ENCODE measurements around the gene UTS2R.
"Not testable (repeated sequence)": the region's sequence is repeated elsewhere in the genome, so short reads cannot be mapped to it uniquely, and the experiment has no call there.

Gene UTS2R

DNA sequence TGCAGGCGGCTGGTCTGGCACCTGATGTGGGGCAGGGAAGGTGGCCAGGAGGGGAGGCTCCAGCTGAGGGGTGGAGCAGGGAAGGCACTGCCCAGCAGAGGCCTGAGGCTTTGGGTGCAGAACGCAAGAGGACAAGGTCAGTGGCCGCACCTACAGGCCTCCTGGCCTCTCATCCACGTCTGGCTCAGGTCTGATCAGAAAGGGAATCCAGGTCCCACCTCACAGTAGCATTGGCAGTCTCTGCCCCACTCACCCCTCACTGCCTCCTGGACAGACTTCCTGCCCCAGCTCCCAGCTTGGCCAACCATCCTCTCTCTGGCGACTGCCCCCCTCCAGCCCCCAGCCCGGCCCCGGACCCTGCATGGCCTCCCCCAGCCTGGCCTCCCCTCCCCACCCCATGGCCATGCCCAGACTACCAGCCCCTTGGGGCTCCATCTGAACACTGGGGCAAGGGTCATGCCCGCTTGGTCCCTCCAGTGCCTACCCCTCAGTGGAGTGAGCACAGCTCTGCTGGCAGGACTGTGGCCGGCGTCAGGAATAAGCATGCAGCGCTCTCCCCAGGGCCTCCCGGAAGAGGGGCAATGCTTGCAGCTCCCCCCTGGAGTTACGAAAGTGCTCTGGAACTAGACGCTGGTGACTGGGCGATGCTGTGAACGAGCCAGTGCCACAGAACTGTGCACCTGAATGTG is 4.6 kb downstream of the UTS2R start:
- peak in 1 of 5 donors; percentile 11 for DNase-seq

- not testable (repeated sequence) for DNase-seq
Measured at GRCh38 chr17:82377294-82377693, 5.7 kb downstream of the UTS2R start.

DNA sequence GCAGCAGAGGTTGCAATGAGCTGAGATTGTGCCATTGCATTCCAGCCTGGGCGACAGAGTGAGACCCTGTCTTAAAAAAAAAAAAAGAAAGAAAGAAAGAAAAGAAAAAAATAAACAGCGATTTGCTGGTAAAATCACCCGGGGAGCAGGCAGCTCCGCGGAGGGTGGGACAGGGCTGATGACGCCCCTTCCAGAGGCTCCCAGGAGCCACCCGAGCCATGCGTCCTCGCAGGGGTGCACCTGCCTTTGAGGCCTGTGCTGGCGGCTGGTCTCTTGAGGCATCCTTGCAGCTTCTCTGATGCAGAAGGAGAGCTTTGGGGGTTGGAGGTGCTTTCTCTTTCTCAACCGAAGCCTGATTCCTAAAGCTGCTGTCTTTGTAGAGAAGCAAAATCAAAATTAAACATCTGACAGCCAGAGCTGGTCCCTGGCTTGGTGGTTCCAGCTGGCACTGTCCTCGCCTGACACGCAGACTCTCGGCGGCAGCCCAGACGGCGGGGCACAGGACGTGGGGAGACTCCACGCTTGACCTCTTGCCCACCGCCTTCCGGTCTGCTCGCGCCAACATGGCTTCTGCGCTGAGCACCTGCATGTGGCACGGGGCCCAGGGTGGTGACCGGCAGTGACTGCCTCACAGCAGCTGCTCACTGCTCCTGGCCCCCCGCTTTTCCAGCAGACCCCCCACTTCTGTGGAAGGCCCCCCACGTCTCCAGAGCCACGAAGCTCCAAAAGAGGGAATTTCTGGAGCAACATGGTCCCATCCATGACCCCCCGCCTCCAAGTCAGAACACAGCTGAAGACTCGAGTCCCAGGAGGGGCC is 6.6 kb downstream of the UTS2R start:
- no peak for DNase-seq

- no peak for DNase-seq
Measured at GRCh38 chr17:82378741-82379021, 7.1 kb downstream of the UTS2R start.

- no peak for DNase-seq
Measured at GRCh38 chr17:82380860-82381702, 9.5 kb downstream of the UTS2R start.

GRCh38 chr17:82381703-82382009 is 10.1 kb downstream of the UTS2R start:
- DNase-seq, result not testable (repeated sequence)

- not testable (repeated sequence) for DNase-seq
Measured at GRCh38 chr17:82382220-82382932, 10.8 kb downstream of the UTS2R start.

DNA sequence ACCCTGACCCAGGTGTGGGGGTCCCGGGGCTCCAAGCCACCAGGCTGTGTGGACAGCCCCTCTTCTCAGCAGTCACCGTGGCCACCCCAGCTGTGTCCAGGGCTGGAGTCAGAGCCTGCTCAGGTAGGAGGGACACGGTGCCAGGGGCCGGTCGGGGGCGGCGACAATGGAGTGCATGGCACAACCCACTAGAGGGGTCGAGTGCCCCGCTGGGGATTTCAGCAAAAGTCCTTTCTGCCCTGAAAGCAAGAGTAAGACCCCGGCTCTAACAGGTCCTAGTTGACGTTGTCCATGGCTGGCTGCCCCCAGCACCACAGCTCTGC is 11.3 kb downstream of the UTS2R start:
- DNase-seq, result no peak

GRCh38 chr17:82383411-82383810 is 11.8 kb downstream of the UTS2R start:
- DNase-seq, result no peak

- DNase-seq, result no peak
Measured at GRCh38 chr17:82384051-82384729, 12.6 kb downstream of the UTS2R start.

GRCh38 chr17:82384730-82385481 is 13.3 kb downstream of the UTS2R start:
- no peak for DNase-seq

- DNase-seq, result no peak
Measured at GRCh38 chr17:82385559-82386254, 14.1 kb downstream of the UTS2R start.

DNA sequence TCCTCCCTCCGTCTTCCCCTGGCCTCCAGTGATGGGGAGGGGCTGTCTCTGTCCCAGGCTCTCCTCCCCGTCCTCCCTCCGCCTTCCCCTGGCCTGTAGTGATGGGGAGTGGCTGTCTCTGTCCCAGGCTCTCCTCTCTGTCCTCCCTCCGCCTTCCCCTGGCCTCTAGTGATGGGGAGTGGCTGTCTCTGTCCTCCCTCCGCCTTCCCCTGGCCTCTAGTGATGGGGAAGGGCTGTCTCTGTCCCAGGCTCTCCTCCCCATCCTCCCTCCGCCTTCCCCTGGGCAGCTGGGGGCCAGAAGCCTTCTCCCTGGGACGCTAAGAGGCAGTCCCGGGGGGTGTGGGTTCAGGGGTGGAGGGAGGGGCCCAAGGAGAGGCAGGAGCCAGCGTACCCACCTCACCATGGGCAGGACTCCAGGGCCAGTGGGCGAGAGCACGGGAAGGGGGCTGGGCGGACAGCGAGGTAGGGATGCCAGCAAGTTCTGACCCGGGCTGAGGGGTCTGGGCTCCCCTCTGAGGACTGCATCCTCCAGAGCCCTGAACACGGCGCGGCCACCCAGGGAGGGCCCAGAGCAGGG is 14.8 kb downstream of the UTS2R start:
- no peak for DNase-seq

DNA sequence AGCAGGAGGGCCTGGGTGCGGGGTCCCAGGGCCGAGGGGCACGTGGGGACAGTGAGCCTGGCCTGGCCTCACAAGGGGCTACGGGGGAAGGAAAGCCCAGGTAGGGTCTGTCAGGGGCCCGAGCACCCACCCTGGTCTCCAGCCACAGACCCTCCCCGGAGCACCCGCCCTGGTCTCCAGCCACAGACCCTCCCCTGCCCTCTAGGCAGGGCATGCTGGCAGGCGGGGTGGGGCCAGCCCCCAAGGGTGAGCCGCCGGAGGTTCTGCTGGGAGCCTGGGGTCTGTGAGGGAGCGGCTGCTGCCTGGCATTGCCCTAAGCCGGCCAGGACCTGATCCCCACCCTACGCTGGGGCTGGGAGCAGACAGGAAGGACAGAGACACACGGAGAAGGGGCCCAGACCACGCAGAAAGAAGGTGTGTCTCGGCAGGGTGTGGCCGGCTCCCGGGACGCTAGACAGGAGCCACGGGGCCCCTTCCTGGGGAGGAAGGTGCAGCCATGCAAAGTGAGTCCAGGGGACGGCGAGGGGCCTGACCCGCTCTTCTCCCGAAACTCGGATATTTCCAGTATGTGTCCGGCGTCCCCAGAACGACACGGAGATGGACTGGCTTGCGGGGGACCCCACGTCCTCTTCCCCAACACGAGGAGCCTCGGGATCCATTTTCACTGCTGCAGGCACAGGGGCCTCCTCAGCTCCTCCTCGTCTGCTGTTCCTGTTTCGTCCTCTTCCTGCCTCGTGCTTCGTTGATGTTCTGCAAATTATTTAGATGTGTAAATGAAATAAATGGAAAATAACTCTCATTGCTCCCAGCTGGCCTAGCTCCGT is 15.5 kb downstream of the UTS2R start:
- no peak for DNase-seq

DNA sequence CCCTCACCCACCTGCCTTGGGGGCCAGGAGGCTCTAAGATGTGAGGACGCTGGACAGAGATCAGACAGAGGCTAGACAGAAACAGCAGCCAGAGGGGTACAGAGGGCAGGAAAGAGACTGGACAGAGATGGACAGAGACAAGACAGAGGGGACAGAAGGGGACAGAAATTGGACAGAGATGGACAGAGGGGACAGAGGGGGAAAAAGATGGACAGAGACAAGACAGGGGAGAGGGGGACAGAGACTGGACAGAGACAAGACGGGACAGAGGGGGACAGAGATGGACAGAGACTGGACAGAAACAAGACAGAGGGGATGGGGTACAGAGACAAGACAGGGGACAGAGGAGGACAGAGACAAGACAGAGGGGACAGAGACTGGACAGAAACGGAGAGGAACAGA is 16.1 kb downstream of the UTS2R start:
- DNase-seq, result no peak

GRCh38 chr17:82388223-82388921 is 16.8 kb downstream of the UTS2R start:
- no peak for DNase-seq

DNA sequence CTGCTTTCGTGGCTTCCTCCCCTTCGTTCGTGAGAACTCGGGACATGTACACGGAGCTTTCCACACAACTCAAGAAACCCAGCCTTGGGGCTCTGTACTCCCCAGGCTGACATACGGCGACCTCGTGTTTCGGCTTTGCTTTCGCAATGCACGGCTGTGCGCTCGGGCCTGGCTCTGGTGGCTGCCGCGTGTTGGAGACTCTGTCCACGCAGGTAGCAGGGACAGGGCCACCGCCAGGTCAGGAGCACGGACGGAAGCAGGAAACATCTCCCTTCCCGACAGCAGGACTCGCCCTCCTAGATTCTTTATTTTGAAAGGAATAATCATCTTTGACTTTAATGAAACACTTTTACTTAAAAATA is 17.3 kb downstream of the UTS2R start:
- no peak for DNase-seq

DNA sequence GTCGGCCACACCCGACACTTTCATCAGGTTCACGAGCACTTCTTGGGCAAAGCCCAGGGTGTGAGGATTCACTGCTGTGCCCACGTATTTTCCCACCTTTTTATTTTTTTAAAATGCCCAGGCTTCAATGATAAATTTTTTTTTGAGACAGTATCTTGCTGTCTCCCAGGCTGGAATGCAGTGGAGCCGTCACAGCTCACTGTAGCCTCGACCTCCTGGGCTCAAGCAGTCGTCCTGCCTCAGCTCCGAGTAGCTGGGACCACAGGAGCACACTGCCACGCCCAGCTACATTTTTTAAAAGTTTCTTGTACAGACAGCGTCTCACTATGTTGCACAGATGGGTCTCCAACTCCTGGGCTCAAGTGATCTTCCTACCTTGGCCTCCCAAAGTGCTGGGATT is 17.8 kb downstream of the UTS2R start:
- DNase-seq, result no peak

Data from T-helper 1 cell (primary cell).